ENCODE data around the gene CDKL5. TPM values are rescaled to one million over a fixed set of nuclear protein-coding genes. Genes with fewer than 3 reads are reported as not detected.

The CDKL5 gene
- total and polyA plus RNA-seq, 2 experiments from 2014 or later: 7.5 to 13.7 TPM

- Histone ChIP-seq H3K4me2 (no peak overlapping the region), H3K9me2 (ENCODE audit: insufficient read depth) (no peaks in the 10 kb centered on the region), H3K27ac (ENCODE audit: low read depth) (no peak overlapping the region), H4K20me1 (replicated peaks; ENCODE audit: insufficient read depth) (no peaks in the 10 kb centered on the region), H3K4me1 (ENCODE audit: insufficient read depth) (no peaks in the 10 kb centered on the region), H3K79me2 (replicated peaks; ENCODE audit: insufficient read depth) (no peaks in the 10 kb centered on the region), H3K36me3 (ENCODE audit: insufficient read depth) (no peaks in the 10 kb centered on the region), H3K27me3 (ENCODE audit: insufficient read depth) (no peaks in the 10 kb centered on the region), H3F3A (replicated peaks; ENCODE audit: low read depth) (no peaks in the 10 kb centered on the region), H2AFZ (no peak overlapping the region), H3K4me3 (no peak overlapping the region)
- ATAC-seq: no peak
- no peaks in the 10 kb centered on the region for H3K36me3 Mint-ChIP-seq (ENCODE audit: low read depth)
- TF ChIP-seq, protein P1, sequence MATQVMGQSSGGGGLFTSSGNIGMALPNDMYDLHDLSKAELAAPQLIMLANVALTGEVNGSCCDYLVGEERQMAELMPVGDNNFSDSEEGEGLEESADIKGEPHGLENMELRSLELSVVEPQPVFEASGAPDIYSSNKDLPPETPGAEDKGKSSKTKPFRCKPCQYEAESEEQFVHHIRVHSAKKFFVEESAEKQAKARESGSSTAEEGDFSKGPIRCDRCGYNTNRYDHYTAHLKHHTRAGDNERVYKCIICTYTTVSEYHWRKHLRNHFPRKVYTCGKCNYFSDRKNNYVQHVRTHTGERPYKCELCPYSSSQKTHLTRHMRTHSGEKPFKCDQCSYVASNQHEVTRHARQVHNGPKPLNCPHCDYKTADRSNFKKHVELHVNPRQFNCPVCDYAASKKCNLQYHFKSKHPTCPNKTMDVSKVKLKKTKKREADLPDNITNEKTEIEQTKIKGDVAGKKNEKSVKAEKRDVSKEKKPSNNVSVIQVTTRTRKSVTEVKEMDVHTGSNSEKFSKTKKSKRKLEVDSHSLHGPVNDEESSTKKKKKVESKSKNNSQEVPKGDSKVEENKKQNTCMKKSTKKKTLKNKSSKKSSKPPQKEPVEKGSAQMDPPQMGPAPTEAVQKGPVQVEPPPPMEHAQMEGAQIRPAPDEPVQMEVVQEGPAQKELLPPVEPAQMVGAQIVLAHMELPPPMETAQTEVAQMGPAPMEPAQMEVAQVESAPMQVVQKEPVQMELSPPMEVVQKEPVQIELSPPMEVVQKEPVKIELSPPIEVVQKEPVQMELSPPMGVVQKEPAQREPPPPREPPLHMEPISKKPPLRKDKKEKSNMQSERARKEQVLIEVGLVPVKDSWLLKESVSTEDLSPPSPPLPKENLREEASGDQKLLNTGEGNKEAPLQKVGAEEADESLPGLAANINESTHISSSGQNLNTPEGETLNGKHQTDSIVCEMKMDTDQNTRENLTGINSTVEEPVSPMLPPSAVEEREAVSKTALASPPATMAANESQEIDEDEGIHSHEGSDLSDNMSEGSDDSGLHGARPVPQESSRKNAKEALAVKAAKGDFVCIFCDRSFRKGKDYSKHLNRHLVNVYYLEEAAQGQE (IDR thresholded peaks at IDR 0.05; ENCODE audit: unreplicated experiment): no peak
- TF ChIP-seq NANOG (IDR thresholded peaks at IDR 0.05; ENCODE audit: borderline replicate concordance): no peak
- TF ChIP-seq POLR2AphosphoS5 (IDR thresholded peaks at IDR 0.05; ENCODE audit: low read depth): no peak
- TF ChIP-seq CTCF (conservative IDR thresholded peaks at IDR 0.05; ENCODE audit: low read depth in 2 of 2): no peak
- TF ChIP-seq EZH2 (IDR thresholded peaks at IDR 0.05; ENCODE audit: low read depth, unreplicated experiment): no peak
- no peak for TF ChIP-seq ZNF114 (CRISPR knock-in tag; IDR thresholded peaks at IDR 0.05)
- no peak for TF ChIP-seq ZNF462 (CRISPR knock-in tag; IDR thresholded peaks at IDR 0.05)
- TF ChIP-seq STAT1 (IDR thresholded peaks at IDR 0.05; ENCODE audit: unreplicated experiment): no peak
- no peak overlapping the region for H3K4me3 Mint-ChIP-seq
- peaks cover 2% of the 10 kb centered on the region for H3K27me3 Mint-ChIP-seq (ENCODE audit: insufficient read depth, low read depth, poor library complexity)
- H3K9me3 Mint-ChIP-seq: no peaks in the 10 kb centered on the region
- peaks cover 18% of the 10 kb centered on the region for H3K4me1 Mint-ChIP-seq
- no peak overlapping the region for H3K27ac Mint-ChIP-seq
- DNase-seq (ENCODE audit: low spot score): no peak
Observed at GRCh38 chrX:18574591-18574990, 149.2 kb downstream of the CDKL5 start.

Data from GM23338 (cell line).